Measurements from ENCODE around the gene GATA5.

GATA5 gene

DNA sequence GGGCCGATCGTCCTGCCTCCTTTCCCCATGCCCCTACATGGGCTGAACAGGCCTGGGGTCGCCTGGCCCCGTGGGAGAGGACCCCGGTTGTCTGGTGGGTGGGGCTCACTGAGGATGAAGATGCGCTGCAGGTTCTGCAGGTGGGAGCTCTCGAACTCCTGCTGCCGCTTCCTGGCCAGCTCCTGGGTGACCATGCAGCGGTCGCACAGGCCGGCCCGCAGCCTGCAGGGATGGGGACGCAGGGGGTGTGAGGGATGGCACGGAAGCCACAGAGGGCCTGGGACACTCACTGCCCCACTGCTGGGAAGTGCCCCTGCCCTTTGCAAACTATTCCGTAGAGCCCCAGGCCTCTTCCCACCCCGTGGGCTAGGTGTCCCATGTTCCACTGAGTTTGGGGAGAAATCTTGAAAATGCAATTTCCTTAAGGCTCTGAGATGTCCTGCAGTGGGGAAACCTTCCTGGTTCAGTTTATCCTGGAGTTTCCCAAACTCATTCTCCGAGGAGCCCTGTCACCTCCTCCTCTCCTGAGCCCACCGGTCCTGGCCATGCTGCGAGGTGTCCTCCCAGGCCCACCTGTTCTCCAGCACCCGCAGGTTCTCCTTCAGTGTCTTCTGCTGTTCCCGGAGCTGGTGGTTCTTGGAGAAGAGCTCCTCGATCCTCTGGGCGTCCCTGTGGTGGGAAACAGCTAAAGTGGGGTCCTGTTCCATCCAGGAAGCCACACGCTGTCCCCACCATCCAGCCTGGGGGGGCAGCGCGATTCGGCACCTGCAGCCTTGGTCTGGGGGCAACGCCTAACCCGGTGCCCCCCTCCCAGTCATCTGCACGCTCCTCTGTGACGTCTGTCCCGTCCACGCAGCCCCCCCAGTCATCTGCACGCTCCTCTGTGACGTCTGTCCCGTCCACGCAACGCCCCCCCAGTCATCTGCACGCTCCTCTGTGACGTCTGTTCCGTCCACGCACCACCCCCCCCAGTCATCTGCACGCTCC, 58.9 kb downstream of the GATA5 start:
- Histone ChIP-seq H3K4me3 (ENCODE audit: insufficient read depth, low read length, poor library complexity, severe bottlenecking) (no peak overlapping the region), H3K4me2 (ENCODE audit: low read depth, low read length, poor library complexity, severe bottlenecking) (no peak overlapping the region), H3K9me3 (ENCODE audit: insufficient read depth, low read length) (no peaks in the 10 kb centered on the region), H3K9me2 (replicated peaks; ENCODE audit: insufficient read depth, low read length) (no peaks in the 10 kb centered on the region), H3F3A (ENCODE audit: insufficient read depth) (no peaks in the 10 kb centered on the region), H3K27ac (ENCODE audit: low read depth, low read length) (no peak overlapping the region), H3K79me2 (ENCODE audit: insufficient read depth, low read length) (no peaks in the 10 kb centered on the region), H3K9ac (ENCODE audit: low read length) (no peak overlapping the region), H3K36me3 (ENCODE audit: low read length) (no peaks in the 10 kb centered on the region), H4K20me1 (ENCODE audit: low read depth, low read length) (no peaks in the 10 kb centered on the region), H2AFZ (ENCODE audit: low read depth, low read length, severe bottlenecking) (no peak overlapping the region), H3K27me3 (ENCODE audit: low read length) (no peaks in the 10 kb centered on the region)
- TF ChIP-seq, protein P1, sequence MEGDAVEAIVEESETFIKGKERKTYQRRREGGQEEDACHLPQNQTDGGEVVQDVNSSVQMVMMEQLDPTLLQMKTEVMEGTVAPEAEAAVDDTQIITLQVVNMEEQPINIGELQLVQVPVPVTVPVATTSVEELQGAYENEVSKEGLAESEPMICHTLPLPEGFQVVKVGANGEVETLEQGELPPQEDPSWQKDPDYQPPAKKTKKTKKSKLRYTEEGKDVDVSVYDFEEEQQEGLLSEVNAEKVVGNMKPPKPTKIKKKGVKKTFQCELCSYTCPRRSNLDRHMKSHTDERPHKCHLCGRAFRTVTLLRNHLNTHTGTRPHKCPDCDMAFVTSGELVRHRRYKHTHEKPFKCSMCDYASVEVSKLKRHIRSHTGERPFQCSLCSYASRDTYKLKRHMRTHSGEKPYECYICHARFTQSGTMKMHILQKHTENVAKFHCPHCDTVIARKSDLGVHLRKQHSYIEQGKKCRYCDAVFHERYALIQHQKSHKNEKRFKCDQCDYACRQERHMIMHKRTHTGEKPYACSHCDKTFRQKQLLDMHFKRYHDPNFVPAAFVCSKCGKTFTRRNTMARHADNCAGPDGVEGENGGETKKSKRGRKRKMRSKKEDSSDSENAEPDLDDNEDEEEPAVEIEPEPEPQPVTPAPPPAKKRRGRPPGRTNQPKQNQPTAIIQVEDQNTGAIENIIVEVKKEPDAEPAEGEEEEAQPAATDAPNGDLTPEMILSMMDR (IDR thresholded peaks at IDR 0.05; ENCODE audit: insufficient read depth, low read length, poor library complexity, severe bottlenecking) = no peak
- no peak for TF ChIP-seq EZH2phosphoT487 (conservative IDR thresholded peaks at IDR 0.05; ENCODE audit: low read length)

DNA sequence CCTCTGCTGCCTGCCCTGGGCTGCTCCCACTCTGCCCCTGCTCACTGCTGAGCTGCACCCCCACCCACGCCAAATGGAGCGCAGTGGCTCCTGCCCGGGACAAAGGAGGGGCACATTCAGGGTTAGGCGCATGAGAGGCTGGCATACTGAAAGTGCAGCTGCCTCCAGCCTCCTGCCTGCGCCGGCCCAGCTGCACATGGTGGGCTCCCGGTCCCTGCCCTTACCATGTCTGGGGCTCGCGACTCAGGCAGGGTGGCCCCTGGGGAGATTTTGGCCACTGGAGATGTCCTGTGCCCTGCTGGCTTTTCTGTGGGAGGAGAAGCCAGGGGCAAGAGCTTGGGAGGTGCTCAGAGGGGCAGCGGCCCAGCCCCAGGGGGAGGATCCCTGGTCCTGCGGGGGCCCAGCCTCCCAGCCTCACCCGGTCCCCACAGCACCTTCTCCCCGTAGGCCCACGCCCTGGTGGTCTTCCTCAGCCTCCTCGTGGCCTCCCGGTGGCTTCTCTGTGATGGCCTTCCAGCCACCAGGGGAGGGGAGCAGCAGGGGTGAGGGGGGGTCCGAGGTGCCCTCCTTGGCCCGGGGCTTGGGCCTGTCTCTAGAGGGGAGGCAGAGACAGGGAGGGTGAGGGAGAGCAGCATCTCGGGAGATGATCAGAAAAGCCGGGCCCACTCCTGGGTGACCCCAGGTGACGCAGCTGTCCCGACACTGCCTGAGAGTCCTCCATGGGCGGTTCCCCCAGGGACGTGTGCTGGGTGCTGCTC, 60.3 kb downstream of the GATA5 start:
- Histone ChIP-seq H3K9me3 (ENCODE audit: insufficient read depth, low read length) (no peaks in the 10 kb centered on the region), H2AFZ (ENCODE audit: low read depth, low read length, severe bottlenecking) (no peak overlapping the region), H3K27ac (ENCODE audit: low read depth, low read length) (no peak overlapping the region), H3K36me3 (ENCODE audit: low read length) (no peaks in the 10 kb centered on the region), H3K9ac (ENCODE audit: low read length) (no peak overlapping the region), H3K9me2 (replicated peaks; ENCODE audit: insufficient read depth, low read length) (no peaks in the 10 kb centered on the region), H3K79me2 (ENCODE audit: insufficient read depth, low read length) (no peaks in the 10 kb centered on the region), H3K4me2 (ENCODE audit: low read depth, low read length, poor library complexity, severe bottlenecking) (no peak overlapping the region), H3K4me3 (ENCODE audit: insufficient read depth, low read length, poor library complexity, severe bottlenecking) (no peak overlapping the region), H3F3A (ENCODE audit: insufficient read depth) (no peaks in the 10 kb centered on the region), H3K27me3 (ENCODE audit: low read length) (no peaks in the 10 kb centered on the region), H4K20me1 (ENCODE audit: low read depth, low read length) (no peaks in the 10 kb centered on the region)
- TF ChIP-seq EZH2phosphoT487 (conservative IDR thresholded peaks at IDR 0.05; ENCODE audit: low read length) = no peak
- TF ChIP-seq, protein P1 (IDR thresholded peaks at IDR 0.05; ENCODE audit: insufficient read depth, low read length, poor library complexity, severe bottlenecking) = no peak

DNA sequence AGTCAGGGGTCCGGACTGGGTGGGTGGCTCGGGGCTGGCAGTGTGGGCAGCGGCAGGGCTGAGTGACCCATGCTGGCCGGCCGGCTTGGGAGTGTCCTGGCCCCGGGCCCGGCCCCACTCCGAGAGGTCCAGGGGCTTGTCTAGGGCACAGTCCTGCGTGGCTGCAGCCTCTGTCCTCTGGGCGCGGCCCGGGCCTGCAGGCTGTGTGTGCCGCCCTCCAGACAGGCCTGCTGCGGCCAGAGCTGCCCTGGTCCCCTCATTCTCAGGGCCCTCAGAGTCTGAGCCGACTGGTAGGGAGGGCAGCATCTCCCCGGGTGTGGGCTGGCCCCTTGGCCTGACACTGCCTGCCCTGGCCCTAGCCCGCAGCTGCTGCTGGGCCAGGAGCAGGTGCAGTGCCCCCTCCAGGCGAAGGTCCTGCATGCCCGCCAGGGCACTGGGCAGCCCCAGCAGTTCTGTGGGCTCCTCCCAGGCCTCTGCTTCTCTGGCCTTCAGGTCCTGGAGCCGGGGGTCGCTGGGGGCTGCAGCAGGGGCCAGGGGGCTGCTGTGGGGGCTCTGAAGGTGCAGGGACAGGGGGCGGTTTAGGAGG, 61.8 kb downstream of the GATA5 start:
- TF ChIP-seq, protein P1 (IDR thresholded peaks at IDR 0.05; ENCODE audit: insufficient read depth, low read length, poor library complexity, severe bottlenecking) = peak; percentile 9
- TF ChIP-seq EZH2phosphoT487 (conservative IDR thresholded peaks at IDR 0.05; ENCODE audit: low read length) = no peak
- H3K36me3 ChIP-seq (ENCODE audit: low read length) = no peaks in the 10 kb centered on the region
- H4K20me1 ChIP-seq (ENCODE audit: low read depth, low read length) = no peaks in the 10 kb centered on the region
- H3K27ac ChIP-seq (ENCODE audit: low read depth, low read length) = no peak overlapping the region
- H3F3A ChIP-seq (ENCODE audit: insufficient read depth) = no peaks in the 10 kb centered on the region
- H3K4me3 ChIP-seq (ENCODE audit: insufficient read depth, low read length, poor library complexity, severe bottlenecking) = no peak overlapping the region
- no peak overlapping the region for H3K9ac ChIP-seq (ENCODE audit: low read length)
- no peaks in the 10 kb centered on the region for H3K9me3 ChIP-seq (ENCODE audit: insufficient read depth, low read length)
- no peak overlapping the region for H2AFZ ChIP-seq (ENCODE audit: low read depth, low read length, severe bottlenecking)
- no peaks in the 10 kb centered on the region for H3K9me2 ChIP-seq (replicated peaks; ENCODE audit: insufficient read depth, low read length)
- H3K79me2 ChIP-seq (ENCODE audit: insufficient read depth, low read length) = no peaks in the 10 kb centered on the region
- H3K27me3 ChIP-seq (ENCODE audit: low read length) = no peaks in the 10 kb centered on the region
- H3K4me2 ChIP-seq (ENCODE audit: low read depth, low read length, poor library complexity, severe bottlenecking) = no peak overlapping the region

All from SU-DHL-6 (cell line).